Measurements from ENCODE around the gene FAIM2. TPM values are rescaled to one million over a fixed set of nuclear protein-coding genes. Genes with fewer than 3 reads are reported as not detected.
A peak's percentile ranks its signal among the peaks of the same experiment; 100 is the strongest.
"Not testable (repeated sequence)": the region's sequence is repeated elsewhere in the genome, so short reads cannot be mapped to it uniquely, and the experiment has no call there.

FAIM2 gene
- total RNA-seq, 2 experiments from 2014 or later: 0.05 to 0.06 TPM

DNA sequence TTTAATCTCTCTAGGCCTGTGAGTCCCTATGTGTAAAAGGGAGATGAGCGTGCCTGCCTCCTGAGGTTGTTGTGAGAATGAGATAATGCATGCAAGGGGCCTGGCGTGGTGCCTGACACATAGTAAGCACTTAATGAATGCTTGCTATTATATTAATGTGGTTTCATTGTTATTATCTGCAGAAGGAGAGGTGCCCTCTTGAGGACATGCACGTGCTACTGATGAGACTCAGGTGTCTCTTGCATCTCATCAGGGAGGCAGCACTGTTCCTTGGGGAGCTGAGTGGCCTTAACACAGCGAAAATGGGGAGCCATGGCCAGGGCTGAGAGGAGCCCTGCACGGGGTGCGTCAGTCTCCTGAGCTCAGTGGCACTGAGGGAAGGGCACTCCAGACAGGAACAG is 30.9 kb downstream of the FAIM2 start:
- ATAC-seq: no peak
- H3K27me3 Mint-ChIP-seq: no peaks in the 10 kb centered on the region
- no peak overlapping the region for H3K4me3 Mint-ChIP-seq
- no peaks in the 10 kb centered on the region for H3K4me1 Mint-ChIP-seq
- no peaks in the 10 kb centered on the region for H3K36me3 Mint-ChIP-seq
- CTCF ChIA-PET: interaction anchor here (3.9 kb wide), 1 partner anchor 73 kb away, joined by 13 read pairs; no protein-coding TSS in a partner anchor
- no peak overlapping the region for H3K27ac Mint-ChIP-seq
- peaks cover 2% of the 10 kb centered on the region for H3K9me3 Mint-ChIP-seq (ENCODE audit: low read depth)
- DNase-seq: peak; percentile 27

DNA sequence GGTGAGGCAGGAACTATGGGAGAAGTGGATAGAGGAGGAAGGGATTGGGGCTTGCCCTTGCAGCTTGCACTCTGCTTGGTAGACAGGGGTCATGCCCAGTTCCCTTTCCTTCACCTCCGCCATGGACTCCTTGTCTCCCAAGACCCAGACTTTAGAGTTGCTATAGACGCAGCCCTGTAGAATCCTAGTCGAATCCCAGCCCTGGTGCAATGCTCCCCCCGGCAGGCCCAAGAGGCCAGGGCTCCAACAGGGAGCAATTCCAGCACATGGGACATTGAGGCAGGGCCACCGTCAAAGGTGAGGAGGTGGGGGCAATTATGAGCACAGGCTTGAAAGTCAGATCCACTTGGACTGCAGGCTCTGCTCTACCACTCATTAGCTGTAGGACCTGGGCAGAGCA is 31.3 kb downstream of the FAIM2 start:
- Mint-ChIP-seq H3K4me1 (no peaks in the 10 kb centered on the region), H3K27ac (no peak overlapping the region), H3K9me3 (ENCODE audit: low read depth) (no peaks in the 10 kb centered on the region), H3K36me3 (no peaks in the 10 kb centered on the region), H3K27me3 (no peaks in the 10 kb centered on the region), H3K4me3 (no peak overlapping the region)
- ATAC-seq (no peak), DNase-seq (peak; percentile 29)
- CTCF ChIA-PET: interaction anchor here (2.2 to 3.9 kb wide), 2 partner anchors 73 to 95 kb away, joined by 6 to 13 read pairs; no protein-coding TSS in a partner anchor

DNA sequence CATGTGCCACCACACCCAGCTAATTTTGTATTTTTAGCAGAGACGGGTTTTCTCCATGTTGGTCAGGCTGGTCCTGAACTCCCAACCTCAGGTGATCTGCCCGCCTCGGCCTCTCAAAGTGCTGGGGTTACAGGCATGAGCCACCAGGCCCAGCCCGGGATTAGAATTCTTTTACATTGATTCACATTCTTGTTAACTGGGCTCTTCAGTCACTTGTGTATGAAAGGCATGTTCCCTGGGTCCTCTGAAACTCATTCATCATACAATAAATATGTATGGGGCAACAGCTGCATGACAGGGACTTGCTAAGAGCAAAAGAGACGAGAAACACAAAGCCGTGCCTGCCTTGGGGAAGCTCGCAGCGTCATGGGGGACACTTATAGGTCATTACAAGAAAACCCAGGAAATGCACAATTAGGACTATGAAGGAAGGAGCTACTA is 31.9 kb downstream of the FAIM2 start:
- H3K4me3 Mint-ChIP-seq; H3K27ac Mint-ChIP-seq; H3K36me3 Mint-ChIP-seq; H3K27me3 Mint-ChIP-seq; H3K9me3 Mint-ChIP-seq (ENCODE audit: low read depth); ATAC-seq; H3K4me1 Mint-ChIP-seq: not testable (repeated sequence)
- peak; percentile 22 for DNase-seq
- CTCF ChIA-PET: interaction anchor here (2.2 to 3.9 kb wide), 2 partner anchors 74 to 95 kb away, joined by 6 to 13 read pairs; no protein-coding TSS in a partner anchor

DNA sequence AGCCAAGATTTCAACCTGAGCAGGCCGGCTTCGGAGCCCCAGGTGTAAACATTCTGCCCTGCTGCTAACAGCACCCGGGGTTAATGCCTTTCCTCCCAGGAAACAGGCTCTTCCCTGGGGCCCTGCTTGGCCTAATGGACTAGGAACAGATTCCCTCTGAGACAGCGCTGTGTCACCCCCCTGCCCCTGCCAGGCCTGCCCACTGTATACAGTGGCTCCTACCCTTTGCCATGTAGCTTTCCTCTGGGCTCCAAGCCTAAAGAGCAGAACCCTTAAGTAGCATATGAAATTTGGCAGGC is 32.5 kb downstream of the FAIM2 start:
- no peak overlapping the region for H3K4me3 Mint-ChIP-seq
- no peaks in the 10 kb centered on the region for H3K27me3 Mint-ChIP-seq
- CTCF ChIA-PET: interaction anchor here (0.7 to 3.9 kb wide), 3 partner anchors 74 to 130 kb away, joined by 4 to 13 read pairs (median 6); partner anchors contain the start of gene TMBIM6
- no peaks in the 10 kb centered on the region for H3K4me1 Mint-ChIP-seq
- DNase-seq (peak; percentile 12), ATAC-seq (no peak)
- no peak overlapping the region for H3K27ac Mint-ChIP-seq
- H3K36me3 Mint-ChIP-seq: no peaks in the 10 kb centered on the region
- no peaks in the 10 kb centered on the region for H3K9me3 Mint-ChIP-seq (ENCODE audit: low read depth)

DNA sequence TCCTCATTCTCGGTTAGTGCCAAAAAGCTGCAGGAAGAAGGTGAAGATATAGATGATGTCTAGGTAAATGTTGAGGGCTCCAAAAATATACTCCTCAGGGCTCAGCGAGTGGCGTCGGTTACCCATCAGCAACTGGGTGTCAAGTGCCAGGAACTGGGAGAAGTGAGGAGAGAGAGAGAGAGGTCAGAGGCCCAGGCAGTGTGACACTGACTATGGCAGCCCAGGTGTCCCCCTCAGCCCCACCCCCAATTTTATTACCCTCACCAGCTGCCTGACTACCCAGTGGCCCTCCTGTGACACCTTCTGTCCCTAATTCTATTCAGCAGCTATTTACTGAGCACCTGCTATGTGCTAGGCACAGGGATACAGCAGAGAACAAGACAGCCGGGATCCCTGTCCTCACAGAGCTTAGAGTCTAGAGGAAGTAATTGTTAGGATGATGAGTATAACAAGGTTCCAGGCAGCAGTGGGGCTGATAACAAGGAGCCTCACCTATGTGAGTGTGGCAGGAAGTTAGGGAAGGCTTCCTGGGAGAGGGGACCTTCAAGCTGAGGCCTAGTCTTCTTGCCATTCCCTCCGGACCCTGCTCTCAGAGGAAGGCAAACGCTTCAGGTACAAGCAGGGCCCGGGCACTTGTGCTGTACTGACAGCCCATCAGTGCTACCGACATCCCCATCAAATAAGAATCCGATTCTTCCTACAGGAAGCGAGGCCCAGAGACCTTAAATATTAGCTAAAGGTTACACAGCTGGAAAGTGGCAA is 33.0 kb downstream of the FAIM2 start:
- ATAC-seq (no peak), DNase-seq (peak; percentile 25)
- CTCF ChIA-PET: interaction anchor here (0.7 to 3.9 kb wide), 3 partner anchors 75 to 129 kb away, joined by 4 to 13 read pairs (median 6); partner anchors contain the start of gene TMBIM6
- Mint-ChIP-seq H3K9me3 (ENCODE audit: low read depth) (no peaks in the 10 kb centered on the region), H3K4me1 (no peaks in the 10 kb centered on the region), H3K27ac (no peak overlapping the region), H3K36me3 (no peaks in the 10 kb centered on the region), H3K27me3 (peaks cover 3% of the 10 kb centered on the region), H3K4me3 (no peak overlapping the region)

DNA sequence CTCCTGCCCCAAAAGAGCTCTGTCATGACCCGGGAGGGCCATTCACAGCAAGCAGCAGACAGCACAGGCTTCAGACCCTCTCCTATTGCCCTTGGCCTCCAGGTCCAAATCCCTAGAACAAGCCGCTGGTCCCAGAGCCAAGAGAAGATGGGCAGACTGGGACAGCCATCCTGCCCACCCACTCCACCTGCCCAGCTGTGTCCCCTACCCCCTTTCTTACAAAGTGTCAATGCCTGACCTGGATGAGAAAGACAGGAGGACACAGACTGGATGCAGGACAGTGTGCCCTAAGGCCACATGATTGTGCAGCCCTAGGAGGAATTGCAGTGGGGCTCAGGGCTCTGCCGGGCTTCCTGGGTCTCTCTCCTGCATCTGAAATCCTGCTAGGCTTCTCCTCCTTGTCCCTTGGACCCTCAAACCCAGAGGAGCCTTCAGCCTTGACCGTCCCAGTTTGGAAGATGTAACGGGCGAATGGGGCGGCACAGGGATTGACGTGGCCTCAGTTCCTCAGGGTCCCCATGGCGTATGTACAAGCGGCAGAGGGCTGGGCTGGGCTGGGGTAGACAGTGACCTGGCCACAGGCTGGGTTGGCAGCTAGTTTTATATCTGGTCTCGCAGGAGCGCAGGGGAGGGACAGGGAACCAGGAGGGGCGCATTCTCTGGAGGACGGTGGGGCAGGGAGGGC is 33.7 kb downstream of the FAIM2 start:
- Mint-ChIP-seq H3K36me3 (no peaks in the 10 kb centered on the region), H3K4me3 (no peak overlapping the region), H3K27ac (no peak overlapping the region), H3K4me1 (no peaks in the 10 kb centered on the region), H3K27me3 (peaks cover 4% of the 10 kb centered on the region), H3K9me3 (ENCODE audit: low read depth) (no peaks in the 10 kb centered on the region)
- DNase-seq: peak; percentile 14
- CTCF ChIA-PET: interaction anchor here (0.9 to 3.9 kb wide), 4 partner anchors 18 to 97 kb away, joined by 3 to 13 read pairs (median 5); no protein-coding TSS in a partner anchor
- ATAC-seq: no peak

DNA sequence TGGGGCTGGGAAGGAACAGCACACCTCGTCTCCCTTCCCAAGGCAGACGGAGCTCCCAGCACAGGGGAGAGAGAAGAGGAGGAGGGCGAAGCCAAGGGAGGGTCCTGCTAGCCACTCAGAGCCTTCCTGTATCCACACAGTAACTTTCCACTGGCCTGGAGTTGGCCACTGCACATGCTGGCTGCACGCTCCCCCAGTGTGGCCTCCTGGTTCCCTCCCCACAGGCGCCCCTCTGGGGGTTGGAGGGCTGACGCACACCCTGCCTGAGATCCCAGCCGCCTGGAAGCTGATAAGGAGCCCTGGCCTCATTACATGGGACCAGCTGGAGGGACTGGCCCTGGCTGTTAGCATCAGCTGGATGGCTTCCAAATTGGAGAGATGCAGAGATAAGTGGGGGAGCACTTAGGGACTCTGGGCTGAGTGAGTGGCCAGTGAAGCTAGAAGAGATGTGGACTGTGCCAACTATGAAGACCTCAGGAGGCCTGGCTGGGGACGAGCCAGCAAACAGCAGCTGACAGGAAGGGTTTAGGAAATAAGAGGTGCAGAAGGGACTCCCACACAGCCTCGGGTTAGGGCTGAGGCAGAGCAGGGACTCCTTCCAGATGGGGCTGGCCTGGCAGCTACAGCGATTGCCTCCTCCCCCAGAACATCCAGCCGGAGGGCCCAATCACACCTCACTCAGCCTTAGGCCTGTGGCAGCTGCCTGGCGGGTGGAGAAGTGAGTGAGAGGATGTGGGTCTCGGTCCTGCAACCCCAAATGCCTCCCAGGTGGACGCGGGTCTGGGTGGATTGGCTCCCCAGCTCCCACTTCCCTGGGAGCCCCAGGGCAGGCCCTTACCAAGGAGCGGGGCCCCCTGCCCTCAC is 34.5 kb downstream of the FAIM2 start:
- CTCF ChIA-PET: interaction anchor here (0.7 to 3.9 kb wide), 7 partner anchors 18 to 187 kb away, joined by 3 to 13 read pairs (median 4); no protein-coding TSS in a partner anchor
- ATAC-seq (no peak), DNase-seq (peak; percentile 35)
- H3K4me3 Mint-ChIP-seq: no peak overlapping the region
- no peaks in the 10 kb centered on the region for H3K9me3 Mint-ChIP-seq (ENCODE audit: low read depth)
- no peaks in the 10 kb centered on the region for H3K36me3 Mint-ChIP-seq
- H3K27ac Mint-ChIP-seq: no peak overlapping the region
- H3K4me1 Mint-ChIP-seq: no peaks in the 10 kb centered on the region
- H3K27me3 Mint-ChIP-seq: peaks cover 8% of the 10 kb centered on the region

DNA sequence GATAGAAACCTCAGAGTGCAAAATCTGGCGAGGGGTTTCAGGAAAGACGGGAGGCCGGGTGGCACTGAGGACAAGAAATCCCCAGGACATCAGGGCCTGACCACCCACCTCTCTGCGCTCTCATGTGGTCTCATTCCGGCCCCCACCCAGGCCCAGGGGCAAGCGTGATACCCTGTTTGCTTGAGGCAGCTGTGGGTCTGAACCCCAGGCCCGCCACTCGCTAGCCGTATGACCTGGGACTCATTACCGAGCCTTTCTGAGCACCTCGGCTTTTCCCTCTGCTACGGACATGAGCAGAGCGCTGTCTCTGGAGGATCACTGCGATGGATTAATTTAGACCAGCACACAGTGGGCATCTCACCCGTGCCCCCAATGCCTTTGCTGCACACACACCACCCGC is 35.3 kb downstream of the FAIM2 start:
- Mint-ChIP-seq H3K4me3 (no peak overlapping the region), H3K27ac (no peak overlapping the region), H3K36me3 (no peaks in the 10 kb centered on the region), H3K27me3 (peaks cover 9% of the 10 kb centered on the region), H3K9me3 (ENCODE audit: low read depth) (no peaks in the 10 kb centered on the region), H3K4me1 (no peaks in the 10 kb centered on the region)
- CTCF ChIA-PET: interaction anchor here (1.0 to 2.6 kb wide), 9 partner anchors 36 to 202 kb away, joined by 3 to 20 read pairs (median 5); partner anchors contain the start of gene TMBIM6
- no peak for ATAC-seq
- peak; percentile 32 for DNase-seq

DNA sequence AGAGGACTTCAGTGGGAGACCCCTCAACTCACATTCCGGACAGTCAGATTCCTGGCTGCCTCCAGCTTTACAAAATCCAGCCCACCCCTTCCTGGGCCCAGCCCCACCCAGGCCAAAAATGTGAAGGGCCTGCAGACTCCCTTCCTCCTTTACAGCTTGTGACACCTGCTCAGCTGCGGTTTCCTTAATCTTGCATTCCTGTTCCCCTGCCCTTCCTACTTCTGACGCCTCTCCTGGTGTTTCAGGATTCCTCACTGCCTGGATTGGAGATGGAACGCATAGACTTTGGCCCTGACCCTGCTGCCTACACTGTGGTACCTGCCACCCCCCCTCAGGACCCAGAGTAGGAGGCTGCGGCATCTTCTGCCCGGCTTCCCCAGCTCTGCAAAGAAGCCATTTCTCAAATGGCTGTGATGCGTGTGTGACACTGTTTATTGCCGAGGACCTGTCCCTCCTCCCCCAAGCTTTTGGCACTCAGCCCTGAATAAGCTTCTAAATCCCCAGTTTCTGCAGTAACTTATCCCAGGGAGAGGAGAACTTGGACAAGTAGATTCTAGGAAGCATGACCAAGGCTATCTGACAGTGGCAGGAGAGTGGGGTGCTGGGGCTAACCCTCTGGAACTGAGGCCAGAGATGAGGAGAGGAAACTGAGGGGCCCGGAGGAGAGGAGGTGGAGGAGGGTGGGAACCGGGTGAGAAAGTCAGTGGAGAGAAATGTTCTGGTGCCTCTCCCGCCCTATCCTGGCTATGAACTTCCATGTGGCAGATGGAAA is 35.9 kb downstream of the FAIM2 start:
- DNase-seq (peak; percentile 37), ATAC-seq (no peak)
- H3K9me3 Mint-ChIP-seq (ENCODE audit: low read depth): no peaks in the 10 kb centered on the region
- H3K27ac Mint-ChIP-seq: no peak overlapping the region
- peaks cover 9% of the 10 kb centered on the region for H3K27me3 Mint-ChIP-seq
- no peaks in the 10 kb centered on the region for H3K36me3 Mint-ChIP-seq
- no peak overlapping the region for H3K4me3 Mint-ChIP-seq
- H3K4me1 Mint-ChIP-seq: no peaks in the 10 kb centered on the region
- CTCF ChIA-PET: interaction anchor here (1.0 to 2.6 kb wide), 16 partner anchors 12 to 203 kb away, joined by 3 to 20 read pairs (median 3); partner anchors contain the start of genes NCKAP5L and TMBIM6

DNA sequence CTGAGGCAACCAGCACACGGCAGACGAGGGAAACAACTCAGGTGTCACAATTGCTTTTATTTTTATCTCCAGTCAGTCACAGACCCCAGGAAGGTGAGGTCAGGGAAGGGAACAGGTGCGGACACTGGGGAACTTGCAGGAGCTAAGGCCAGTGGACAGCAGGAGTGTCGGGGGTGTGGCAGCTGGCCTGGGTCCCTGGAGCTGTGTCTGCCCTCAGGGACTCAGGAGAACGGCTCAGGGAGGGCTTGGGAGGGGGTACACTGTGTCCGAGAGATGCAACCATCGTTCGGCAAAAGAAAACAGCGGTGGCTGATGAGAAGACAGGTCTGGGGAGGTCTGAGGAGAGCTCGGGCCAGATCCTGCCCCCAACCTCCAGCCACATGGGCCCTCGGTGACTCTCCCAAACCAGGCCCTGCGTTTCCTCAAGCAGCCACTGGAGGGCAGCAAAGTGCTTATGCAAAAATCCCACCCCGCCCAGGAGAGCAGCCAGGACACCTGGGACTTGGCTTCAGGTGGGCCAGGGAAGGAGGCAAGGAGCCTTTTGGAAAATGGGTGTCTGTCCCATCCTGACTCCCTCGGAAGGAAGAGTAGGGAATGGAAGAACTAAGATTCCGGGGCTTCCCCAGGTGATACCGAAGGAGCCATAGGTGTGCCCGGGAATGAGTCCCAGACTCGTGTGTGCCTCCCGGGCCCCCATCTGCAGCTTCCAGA is 36.7 kb downstream of the FAIM2 start:
- CTCF ChIA-PET: interaction anchor here (0.7 to 2.6 kb wide), 20 partner anchors 11 to 203 kb away, joined by 3 to 20 read pairs (median 3); partner anchors contain the start of genes AQP2, NCKAP5L and TMBIM6
- Mint-ChIP-seq H3K27ac (no peak overlapping the region), H3K4me3 (no peak overlapping the region), H3K4me1 (no peaks in the 10 kb centered on the region), H3K36me3 (no peaks in the 10 kb centered on the region), H3K9me3 (ENCODE audit: low read depth) (no peaks in the 10 kb centered on the region), H3K27me3 (peaks cover 9% of the 10 kb centered on the region)
- ATAC-seq (peak; percentile 85), DNase-seq (peak; percentile 81)

DNA sequence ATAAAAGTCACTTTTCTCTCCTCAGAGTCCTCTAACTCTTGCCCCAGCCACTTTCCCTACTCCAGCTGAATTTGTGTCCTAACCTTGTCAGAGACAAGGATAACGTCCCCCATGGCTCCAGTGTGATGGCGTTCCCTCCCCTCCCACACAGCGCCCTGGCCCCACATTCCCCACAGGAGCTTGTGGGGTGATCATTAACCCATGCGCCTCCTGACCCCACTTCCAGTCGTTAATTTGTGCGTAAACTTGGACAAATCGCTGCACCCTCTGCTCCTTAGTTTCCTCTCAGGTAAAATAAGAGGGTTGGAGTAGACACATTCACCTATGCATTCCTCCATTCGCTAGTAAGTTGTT is 37.9 kb downstream of the FAIM2 start:
- Mint-ChIP-seq H3K9me3 (ENCODE audit: low read depth) (no peaks in the 10 kb centered on the region), H3K4me3 (no peak overlapping the region), H3K27me3 (peaks cover 9% of the 10 kb centered on the region), H3K27ac (no peak overlapping the region), H3K36me3 (no peaks in the 10 kb centered on the region), H3K4me1 (no peaks in the 10 kb centered on the region)
- CTCF ChIA-PET: interaction anchor here (1.2 to 2.6 kb wide), 7 partner anchors 11 to 116 kb away, joined by 3 to 20 read pairs (median 4); no protein-coding TSS in a partner anchor
- ATAC-seq (no peak), DNase-seq (peak; percentile 34)
